Retinal pigment epithelial cell (primary cell): ENCODE results near the gene EVI5.
"Not testable (repeated sequence)": the region's sequence is repeated elsewhere in the genome, so short reads cannot be mapped to it uniquely, and the experiment has no call there.

Source experiments
- DNase-seq: peaks from one replicate; pipeline ENCODE4 v3.0.0-alpha.2; 2010; ENCODE audit warnings: low read depth
- H3K4me3 ChIP-seq: 2 replicates; pipeline ENCODE4 v1.5.1; 2011; ENCODE audit warnings: mild to moderate bottlenecking, low read length, control low read depth, moderate library complexity
- TF ChIP-seq, protein P1 (sequence below): conservative IDR thresholded peaks from 2 replicates; pipeline ENCODE4 v1.5.1; 2011; ENCODE audit warnings: low read depth, low read length, control low read depth, inconsistent platforms

The EVI5 gene

DNA sequence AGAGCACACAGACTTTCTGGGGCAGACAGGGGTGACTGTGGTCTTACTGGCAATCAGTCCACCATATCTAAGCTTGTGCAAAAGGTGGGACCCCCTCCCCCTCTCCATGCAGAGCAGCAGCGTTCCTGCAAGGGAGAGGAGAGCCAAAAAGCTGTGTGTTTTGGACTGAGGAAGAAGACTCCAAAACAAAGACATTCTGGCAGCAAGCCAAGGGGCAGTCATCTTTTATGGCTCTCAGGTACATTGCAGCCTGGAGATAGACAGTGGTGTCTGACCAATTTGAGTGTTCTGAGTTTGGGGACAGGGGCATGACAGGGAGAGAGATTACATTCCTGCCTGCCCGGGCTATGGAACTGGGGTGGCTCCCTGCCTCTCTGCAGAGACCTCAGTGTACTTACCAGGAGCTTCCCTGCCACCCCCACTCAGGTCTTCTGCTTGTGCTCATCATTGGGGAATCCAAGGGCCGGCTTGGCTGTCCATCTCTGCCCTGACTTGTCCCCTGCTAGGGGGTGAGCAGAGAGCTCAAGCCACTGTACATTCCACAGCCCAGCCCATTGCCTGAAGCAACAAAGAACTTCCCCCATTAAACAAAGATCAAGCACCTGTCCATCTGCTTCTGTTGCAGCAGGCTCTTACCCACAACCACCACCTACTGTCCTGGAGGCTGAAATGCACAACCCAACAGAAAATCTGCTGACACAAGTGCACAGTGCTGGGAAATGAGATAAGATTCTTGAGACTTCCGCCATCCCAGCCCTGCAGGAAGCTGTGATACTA lies 131.1 kb downstream of the EVI5 start:
- TF ChIP-seq, protein P1, sequence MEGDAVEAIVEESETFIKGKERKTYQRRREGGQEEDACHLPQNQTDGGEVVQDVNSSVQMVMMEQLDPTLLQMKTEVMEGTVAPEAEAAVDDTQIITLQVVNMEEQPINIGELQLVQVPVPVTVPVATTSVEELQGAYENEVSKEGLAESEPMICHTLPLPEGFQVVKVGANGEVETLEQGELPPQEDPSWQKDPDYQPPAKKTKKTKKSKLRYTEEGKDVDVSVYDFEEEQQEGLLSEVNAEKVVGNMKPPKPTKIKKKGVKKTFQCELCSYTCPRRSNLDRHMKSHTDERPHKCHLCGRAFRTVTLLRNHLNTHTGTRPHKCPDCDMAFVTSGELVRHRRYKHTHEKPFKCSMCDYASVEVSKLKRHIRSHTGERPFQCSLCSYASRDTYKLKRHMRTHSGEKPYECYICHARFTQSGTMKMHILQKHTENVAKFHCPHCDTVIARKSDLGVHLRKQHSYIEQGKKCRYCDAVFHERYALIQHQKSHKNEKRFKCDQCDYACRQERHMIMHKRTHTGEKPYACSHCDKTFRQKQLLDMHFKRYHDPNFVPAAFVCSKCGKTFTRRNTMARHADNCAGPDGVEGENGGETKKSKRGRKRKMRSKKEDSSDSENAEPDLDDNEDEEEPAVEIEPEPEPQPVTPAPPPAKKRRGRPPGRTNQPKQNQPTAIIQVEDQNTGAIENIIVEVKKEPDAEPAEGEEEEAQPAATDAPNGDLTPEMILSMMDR: no peak
- no peak overlapping the region for H3K4me3 ChIP-seq
- no peak for DNase-seq

DNA sequence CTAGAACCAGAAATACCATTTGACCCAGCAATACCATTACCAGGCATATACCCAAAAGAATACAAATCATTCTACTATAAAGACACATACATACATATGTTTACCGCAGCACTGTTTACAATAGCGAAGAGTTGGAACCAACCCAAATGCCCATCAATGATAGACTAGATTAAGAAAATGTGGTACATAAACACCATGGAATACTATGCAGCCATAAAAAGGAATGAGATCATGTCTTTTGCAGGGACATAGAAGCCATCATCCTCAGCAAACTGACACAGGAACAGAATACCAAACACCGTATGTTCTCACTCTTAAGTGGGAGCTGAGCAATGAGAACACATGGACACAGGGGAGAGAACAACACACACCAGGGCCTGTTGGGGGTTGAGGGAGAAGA lies 144.2 kb downstream of the EVI5 start:
- not testable (repeated sequence) for DNase-seq, H3K4me3 ChIP-seq

DNA sequence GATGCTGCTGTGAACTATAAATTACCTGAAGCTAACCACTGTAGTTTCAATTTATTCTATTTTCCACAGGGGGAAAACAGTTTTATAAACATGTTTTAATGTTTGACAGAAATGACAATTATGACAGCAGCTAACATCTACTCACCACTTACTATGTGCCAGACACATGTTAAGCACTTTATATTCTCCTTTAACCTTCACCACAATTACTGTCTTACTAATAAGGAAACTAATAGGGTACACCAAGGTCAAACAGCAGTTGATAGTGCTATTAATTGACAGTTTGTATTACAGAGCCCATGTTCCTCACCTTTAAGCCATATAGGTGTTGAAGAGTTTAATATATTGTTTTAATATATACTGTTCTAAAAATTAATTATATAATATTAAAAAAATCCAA lies 146.4 kb downstream of the EVI5 start:
- TF ChIP-seq, protein P1: no peak
- no peak overlapping the region for H3K4me3 ChIP-seq
- DNase-seq: no peak

DNA sequence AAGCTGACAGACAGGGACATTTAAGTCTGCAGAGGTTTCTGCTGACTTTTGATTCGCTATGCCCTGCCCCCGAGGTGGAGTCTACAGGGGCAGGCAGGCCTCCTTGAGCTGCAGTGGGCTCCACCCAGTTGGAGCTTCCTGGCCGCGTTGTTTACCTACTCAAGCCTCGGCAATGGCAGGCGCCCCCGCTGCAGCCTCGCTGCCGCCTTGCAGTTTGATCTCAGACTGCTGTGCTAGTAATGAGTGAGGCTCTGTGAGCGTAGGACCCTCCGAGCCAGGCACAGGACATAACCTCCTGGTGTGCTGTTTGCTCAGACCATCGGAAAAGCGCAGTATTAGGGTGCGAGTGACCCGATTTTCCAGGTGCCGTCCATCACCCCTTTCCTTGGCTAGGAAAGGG lies 149.7 kb downstream of the EVI5 start:
- DNase-seq, H3K4me3 ChIP-seq: not testable (repeated sequence)

DNA sequence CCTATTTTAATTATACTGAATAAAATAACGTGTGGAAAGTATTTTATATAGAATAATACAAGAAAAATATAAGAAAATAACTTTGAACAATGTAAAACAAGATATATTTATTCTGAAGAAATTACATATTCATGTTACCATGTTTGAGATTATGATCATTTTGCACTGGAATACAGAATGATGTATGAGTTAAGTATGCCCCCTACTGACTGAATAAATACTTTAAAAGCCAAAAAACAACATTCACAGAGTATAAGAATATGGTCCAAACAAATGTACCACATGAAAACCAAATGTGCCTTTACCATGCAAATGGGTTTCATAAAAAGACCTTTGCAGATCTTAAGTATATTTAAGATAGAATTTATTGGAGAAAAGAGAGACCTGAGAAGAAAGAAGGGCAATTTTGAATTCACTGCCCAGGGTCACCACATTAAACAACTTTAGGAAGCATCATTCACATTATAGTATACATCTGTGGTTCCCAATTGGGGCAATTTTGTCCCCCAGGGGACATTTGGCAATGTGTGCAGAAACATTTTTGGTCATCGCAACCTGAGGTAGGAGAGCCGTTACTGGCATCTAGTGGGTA lies 161.6 kb downstream of the EVI5 start:
- TF ChIP-seq, protein P1: peak; percentile 41
- DNase-seq: no peak

DNA sequence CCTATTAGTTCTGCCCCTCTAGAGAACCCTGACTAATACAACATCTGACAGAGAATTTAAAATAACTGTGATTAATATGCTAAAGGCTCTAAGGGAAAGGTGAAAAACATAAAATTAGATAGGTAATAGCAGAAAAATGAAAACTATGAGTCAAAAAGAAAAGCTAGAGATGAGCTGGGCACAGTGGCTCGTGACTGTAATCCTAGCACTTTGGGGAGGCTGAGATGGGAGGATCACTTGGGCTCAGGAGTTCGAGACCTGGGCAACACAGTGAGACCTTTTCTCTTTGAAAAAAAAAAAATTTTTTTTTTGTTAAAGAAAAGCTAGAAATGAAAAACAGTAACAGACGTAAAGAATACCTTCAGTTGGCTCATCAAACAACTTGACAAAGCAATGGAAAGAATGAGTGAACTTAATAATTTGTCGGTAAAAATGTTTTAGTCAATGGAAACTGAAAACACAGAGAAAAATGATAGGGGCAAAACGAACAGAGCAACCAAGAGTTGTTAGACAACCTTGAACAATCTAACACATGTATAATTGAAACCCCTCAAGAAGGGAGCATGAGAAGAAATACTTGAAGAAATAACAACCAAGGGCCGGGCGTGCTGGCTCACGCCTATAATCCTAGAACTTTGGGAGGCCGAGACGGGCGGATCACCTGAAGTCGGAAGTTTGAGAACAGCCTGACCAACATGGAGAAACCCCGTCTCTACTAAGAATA lies 165.3 kb downstream of the EVI5 start:
- no peak for DNase-seq
- no peak overlapping the region for H3K4me3 ChIP-seq
- TF ChIP-seq, protein P1: no peak

More for the DNA sequence above, 161.6 kb downstream of the EVI5 start:
- H3K4me3 ChIP-seq: no peak overlapping the region

DNA sequence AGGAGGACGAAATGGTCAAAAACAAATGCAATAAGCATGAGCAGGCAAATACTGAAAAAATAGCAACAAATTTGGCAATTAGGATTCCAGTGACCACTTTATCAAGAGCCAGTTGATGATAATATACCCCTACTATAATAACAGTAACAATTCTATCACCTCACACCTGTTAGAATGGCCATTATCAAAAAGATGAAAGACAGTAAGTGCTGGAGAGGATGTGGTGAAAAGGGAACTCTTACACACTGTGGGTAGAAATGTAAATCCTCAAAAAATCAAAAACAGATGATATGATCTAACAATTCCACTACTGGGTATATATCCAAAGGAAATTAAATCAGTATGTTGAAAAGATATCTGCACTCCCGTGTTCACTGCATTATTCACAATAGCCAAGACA lies 183.9 kb downstream of the EVI5 start:
- TF ChIP-seq, protein P1: no peak
- H3K4me3 ChIP-seq: no peak overlapping the region
- no peak for DNase-seq

DNA sequence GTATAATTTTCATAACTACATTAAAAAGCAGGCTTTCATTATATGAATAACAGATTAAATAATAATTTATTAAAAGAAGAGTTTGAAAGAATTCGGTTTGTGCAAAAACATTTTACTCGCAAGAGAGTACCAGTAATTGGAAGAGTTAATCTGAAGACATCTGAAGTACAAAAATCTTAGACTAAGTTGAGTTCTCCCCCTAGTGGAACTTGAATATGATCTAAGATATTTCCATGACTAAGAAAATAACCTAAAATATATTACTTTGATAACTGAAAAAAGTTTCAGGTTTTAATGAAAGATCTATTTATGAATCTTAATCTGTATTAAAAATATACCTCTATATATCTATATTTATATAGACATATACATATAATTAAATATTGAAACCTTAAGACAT lies 185.7 kb downstream of the EVI5 start:
- H3K4me3 ChIP-seq: no peak overlapping the region
- no peak for DNase-seq
- TF ChIP-seq, protein P1: peak; percentile 29

DNA sequence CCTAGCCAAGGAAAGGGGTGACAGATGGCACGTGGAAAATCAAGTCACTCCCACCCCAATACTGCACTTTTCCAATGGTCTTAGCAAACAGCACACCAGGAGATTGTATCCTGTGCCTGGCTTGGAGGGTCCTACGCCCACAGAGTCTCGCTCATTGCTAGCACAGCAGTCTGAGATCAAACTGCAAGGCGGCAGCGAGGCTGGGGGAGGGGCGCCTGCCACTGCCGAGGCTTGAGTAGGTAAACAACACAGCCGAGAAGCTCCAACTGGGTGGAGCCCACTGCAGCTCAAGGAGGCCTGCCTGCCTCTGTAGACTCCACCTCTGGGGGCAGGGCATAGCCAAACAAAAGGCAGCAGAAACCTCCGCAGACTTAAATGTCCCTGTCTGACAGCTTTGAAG lies 195.5 kb downstream of the EVI5 start:
- DNase-seq, H3K4me3 ChIP-seq: not testable (repeated sequence)
